K562 (cell line): ENCODE data around the gene RNGTT. TPM values are rescaled to one million over a fixed set of nuclear protein-coding genes. Genes with fewer than 3 reads are reported as not detected.

Source experiments
- ATAC-seq: fragments of 200-7000 bp; cut with Tn5 transposase; 3 replicates; pipeline ENCODE4 v1.9.1; 2020; ENCODE audit warnings: moderate library complexity
- BruUV-seq: library from RNA; stranded (reverse); fragments of 400-500 nt; replicated peaks from 2 replicates; lab custom pipeline; 2021; lab: Mats Ljungman, UMichigan
- CTCF ChIA-PET: fragments of 300-600 bp; formaldehyde crosslinking; extraction: SDS; loops from one replicate; lab custom pipeline; 2021; ENCODE audit warnings: low intra/inter-chr PET ratio; lab: Yijun Ruan, JAX
- POLR2A ChIA-PET: fragments of 300-600, 350-650 bp; sonication (Branson Sonifier 250); formaldehyde crosslinking; extraction: SDS; loops from one replicate; lab custom pipeline; 2021; ENCODE audit warnings: antibody characterized with exemption, inconsistent platforms; lab: Yijun Ruan, JAX
- DNase-seq, 4 experiments: peaks; one replicate each; pipeline versions ENCODE4 v3.0.0 to v3.0.0-alpha.2; 2011 to 2018; ENCODE audit warnings: low spot score in 3 of 4, mixed read lengths in 3 of 4; ENCODE audit errors: extremely low read depth in 1 of 4
- FAIRE-seq: peaks from 2 replicates; lab custom pipeline; 2011; peaks lifted over from hg19 to GRCh38; lab: Jason Lieb, UNC
- H2AFZ ChIP-seq: 2 replicates; pipeline ENCODE4 v1.6.0; 2011; ENCODE audit warnings: low read depth, low read length, control low read depth, inconsistent platforms
- H3K27ac ChIP-seq: fragments of 200-600 bp; 3 replicates; pipeline ENCODE4 v1.8.0; 2011; ENCODE audit warnings: low read depth, mild to moderate bottlenecking, control low read depth, inconsistent platforms, low read length, moderate library complexity, mixed read lengths; ENCODE audit errors: extremely low read depth
- H3K27me3 ChIP-seq, 2 experiments: fragments of 300-600 bp in 1 of 2; 2 replicates in 1 of 2; 3 replicates in 1 of 2; pipeline versions ENCODE4 v1.6.0 to v1.8.0; 2011; ENCODE audit warnings: inconsistent platforms in 2 of 2, low read length in 2 of 2, mild to moderate bottlenecking in 1 of 2, mixed read lengths in 1 of 2, moderate library complexity in 1 of 2; ENCODE audit not compliant: control insufficient read depth in 2 of 2, insufficient read depth in 2 of 2
- H3K36me3 ChIP-seq: fragments of 300-600 bp; 3 replicates; pipeline ENCODE4 v1.8.0; 2011; ENCODE audit warnings: mild to moderate bottlenecking, low read length, inconsistent platforms; ENCODE audit not compliant: control insufficient read depth, insufficient read depth
- H3K4me1 ChIP-seq, 2 experiments: fragments of 200-600 bp in 1 of 2; replicated peaks in 1 of 2; 2 replicates in 1 of 2; 3 replicates in 1 of 2; pipeline versions ENCODE4 v1.5.1 to v1.8.0; 2011; ENCODE audit warnings: inconsistent platforms in 2 of 2, low read length in 2 of 2, mild to moderate bottlenecking in 1 of 2, mixed read lengths in 1 of 2, moderate library complexity in 1 of 2; ENCODE audit not compliant: control insufficient read depth in 2 of 2, insufficient read depth in 2 of 2
- H3K4me2 ChIP-seq: 2 replicates; pipeline ENCODE4 v1.6.1; 2011; ENCODE audit warnings: low read length, control low read depth, inconsistent platforms, mixed read lengths; ENCODE audit not compliant: insufficient read depth
- H3K4me3 ChIP-seq: fragments of 200-600 bp; sonication (generic), shearing (Covaris generic); 2 replicates; pipeline ENCODE4 v1.5.1; 2016; ENCODE audit warnings: control low read depth, inconsistent platforms
- H3K79me2 ChIP-seq: fragments of 200-600 bp; 3 replicates; pipeline ENCODE4 v1.8.0; 2011; ENCODE audit warnings: low read length, inconsistent platforms; ENCODE audit not compliant: control insufficient read depth, insufficient read depth
- H3K9ac ChIP-seq, 2 experiments: 2 replicates each; pipeline versions ENCODE4 v1.6.0 to v1.6.1; 2011; ENCODE audit warnings: low read depth in 2 of 2, low read length in 2 of 2, control low read depth in 1 of 2, inconsistent platforms in 1 of 2, mild to moderate bottlenecking in 1 of 2, mixed read lengths in 1 of 2; ENCODE audit not compliant: insufficient read depth in 1 of 2
- H3K9me1 ChIP-seq: one replicate; pipeline ENCODE4 v1.6.0; 2011; ENCODE audit warnings: inconsistent platforms, mild to moderate bottlenecking, low read length, moderate library complexity; ENCODE audit not compliant: control insufficient read depth, insufficient read depth
- H3K9me3 ChIP-seq: replicated peaks from 2 replicates; pipeline ENCODE4 v1.5.1; 2011; ENCODE audit warnings: low read depth, low read length, inconsistent platforms; ENCODE audit not compliant: control insufficient read depth, insufficient read depth
- H4K20me1 ChIP-seq: replicated peaks from 2 replicates; pipeline ENCODE4 v1.6.1; 2011; ENCODE audit warnings: low read length, inconsistent platforms, mixed read lengths; ENCODE audit not compliant: control insufficient read depth, insufficient read depth
- ADNP ChIP-seq: fragments of 200-800 bp; sonication (Bioruptor generic); IDR thresholded peaks from 2 replicates; pipeline ENCODE4 v1.6.1; 2016; ENCODE audit warnings: missing genetic modification characterization, missing compliant biosample characterization
- BRCA1 ChIP-seq, 2 experiments: fragments of 450-650 bp in 1 of 2; sonication (generic) in 1 of 2; formaldehyde crosslinking in 1 of 2; IDR thresholded peaks; 2 replicates each; pipeline versions ENCODE4 v1.5.0 to v1.6.1; 2017 to 2020; ENCODE audit warnings: mild to moderate bottlenecking in 1 of 2, missing genetic modification reagents in 1 of 2
- EWSR1 ChIP-seq: fragments of 450-650 bp; IDR thresholded peaks from 2 replicates; pipeline ENCODE4 v1.6.1; 2018; ENCODE audit warnings: borderline replicate concordance, mild to moderate bottlenecking, low read depth, moderate library complexity; ENCODE audit not compliant: partially characterized antibody
- KLF10 ChIP-seq: fragments of 250-450 bp; sonication (Bioruptor Pico); IDR thresholded peaks from 2 replicates; pipeline ENCODE4 v1.6.1; 2021; ENCODE audit warnings: matching md5 sums
- NONO ChIP-seq, 2 experiments: fragments of 200-400 bp in 1 of 2; fragments of 450-650 bp in 1 of 2; formaldehyde crosslinking in 1 of 2; IDR thresholded peaks; 2 replicates each; pipeline ENCODE4 v1.6.1; 2017; ENCODE audit warnings: low read depth in 2 of 2, mild to moderate bottlenecking in 2 of 2, moderate library complexity in 2 of 2, low read length in 1 of 2
- PCBP1 ChIP-seq: fragments of 200-400 bp; formaldehyde crosslinking; IDR thresholded peaks from 2 replicates; pipeline ENCODE4 v1.6.1; 2018; ENCODE audit warnings: mild to moderate bottlenecking, low read depth, low read length; ENCODE audit not compliant: poor library complexity, severe bottlenecking
- POLR2B ChIP-seq: fragments of 450-650 bp; IDR thresholded peaks from 2 replicates; pipeline ENCODE4 v1.6.1; 2018; ENCODE audit warnings: low read depth; ENCODE audit not compliant: partially characterized antibody
- RAD21 ChIP-seq, 2 experiments: fragments of 250-450 bp in 1 of 2; fragments of 450-650 bp in 1 of 2; sonication (Bioruptor Pico) in 1 of 2; formaldehyde crosslinking in 1 of 2; IDR thresholded peaks in 1 of 2; conservative IDR thresholded peaks in 1 of 2; 2 replicates each; pipeline versions ENCODE4 v1.4.0 to v1.8.0; 2020 to 2022; ENCODE audit warnings: mild to moderate bottlenecking in 2 of 2, moderate library complexity in 1 of 2
- SIX5 ChIP-seq, 2 experiments: IDR thresholded peaks; 2 replicates each; pipeline ENCODE4 v1.6.1; 2011; ENCODE audit warnings: low read length in 2 of 2, borderline replicate concordance in 1 of 2, low read depth in 1 of 2, mild to moderate bottlenecking in 1 of 2, moderate library complexity in 1 of 2; ENCODE audit not compliant: insufficient read depth in 1 of 2
- TEAD1 ChIP-seq, 2 experiments: fragments of 450-650 bp in 1 of 2; sonication (generic) in 1 of 2; formaldehyde crosslinking; IDR thresholded peaks; 2 replicates each; pipeline versions ENCODE4 v1.4.0 to v1.8.0; 2020 to 2022; ENCODE audit warnings: mild to moderate bottlenecking in 2 of 2, missing genetic modification reagents in 1 of 2
- TGIF2 ChIP-seq: sonication (generic); formaldehyde crosslinking; IDR thresholded peaks from 2 replicates; pipeline ENCODE4 v1.8.1; 2022; ENCODE audit warnings: mild to moderate bottlenecking, missing genetic modification reagents, moderate library complexity
- ZFPM2 ChIP-seq: fragments of 250-450 bp; sonication (Bioruptor Pico); IDR thresholded peaks from 2 replicates; pipeline ENCODE4 v1.5.1; 2022; ENCODE audit warnings: mild to moderate bottlenecking
- ZNF121 ChIP-seq: sonication (generic); formaldehyde crosslinking; conservative IDR thresholded peaks from 2 replicates; pipeline ENCODE4 v1.8.0; 2022; ENCODE audit warnings: missing genetic modification reagents
- ZNF165 ChIP-seq: fragments of 250-450 bp; sonication (Bioruptor Pico); IDR thresholded peaks from 2 replicates; pipeline ENCODE4 v1.4.0; 2020; ENCODE audit warnings: borderline replicate concordance
- ZNF717 ChIP-seq: fragments of 250-450 bp; sonication (Bioruptor Pico); IDR thresholded peaks from 2 replicates; pipeline ENCODE4 v1.5.0; 2021
- WGBS: fragments of 100-300 bp; shearing (Covaris generic); methylation state at CpG from one replicate; pipeline ENCODE4 v1.1.6; 2016; ENCODE audit warnings: low coverage, mixed read lengths; ENCODE audit not compliant: insufficient coverage; ENCODE audit errors: missing lambda C conversion rate; 5-methylcytosine and 5-hydroxymethylcytosine counted together
- in situ Hi-C: fragments of 300-500 bp; cut with MboI; formaldehyde crosslinking; loops from 4 replicates; pipeline ENCODE4 v1.15.0; 2018; ENCODE audit warnings: inconsistent platforms, mixed read lengths
- intact Hi-C: fragments of 100-400 bp; cut with micrococcal nuclease; formaldehyde crosslinking; loops from 2 replicates; pipeline ENCODE4 v1.14.2; 2022
- polyA plus RNA-seq, 8 experiments: library from polyadenylated mRNA; depleted of rRNA in 4 of 8; stranded (reverse) in 5 of 8; unstranded in 3 of 8; fragments of >200 nt; fragmentation: Nextera tagmentation in 2 of 8; fragmentation: Illumina TruSeq in 1 of 8; extraction: Ambion mirVana in 2 of 8; extraction: Trizol in 1 of 8; gene quantifications; 2 replicates each; pipeline versions ENCODE4 v1.2.1 to v1.2.3, GENCODE V29; 2011 to 2014; ENCODE audit warnings: inconsistent platforms in 1 of 8, missing spikeins in 1 of 8
- total RNA-seq, 7 experiments: library from RNA; depleted of rRNA in 6 of 7; stranded (reverse); fragments of >200 nt in 6 of 7; fragmentation: Illumina TruSeq in 2 of 7; extraction: Trizol in 2 of 7; gene quantifications; 2 replicates each; pipeline versions ENCODE4 v1.2.1 to v1.2.3, GENCODE V29; 2011 to 2021; ENCODE audit warnings: low replicate concordance in 1 of 7
- TF ChIP-seq, protein P1 (sequence below): sonication (generic); formaldehyde crosslinking; IDR thresholded peaks from 2 replicates; pipeline ENCODE4 v1.8.1; 2023; ENCODE audit warnings: mild to moderate bottlenecking, missing genetic modification reagents
- TF ChIP-seq, protein P2 (sequence below): fragments of 250-450 bp; sonication (Bioruptor Pico); IDR thresholded peaks from 2 replicates; pipeline ENCODE4 v1.8.0; 2021; ENCODE audit warnings: moderate library complexity, mild to moderate bottlenecking, inconsistent platforms
- TF ChIP-seq, protein P3 (sequence below), 3 experiments: IDR thresholded peaks in 2 of 3; conservative IDR thresholded peaks in 1 of 3; 2 replicates each; pipeline ENCODE4 v1.5.1; 2011 to 2012; ENCODE audit warnings: low read length in 3 of 3, mild to moderate bottlenecking in 3 of 3, control low read depth in 2 of 3, improper control_type of control experiment in 1 of 3, inconsistent platforms in 1 of 3, low read depth in 1 of 3, mixed read lengths in 1 of 3, moderate library complexity in 1 of 3; ENCODE audit not compliant: insufficient read depth in 2 of 3

RNGTT gene
- total and polyA plus RNA-seq, 9 of the 15 experiments (the other 6 are each of a cell fraction or from before 2014, with no cell fraction given): 6.1 to 31.7 (median 19.5) TPM

DNA sequence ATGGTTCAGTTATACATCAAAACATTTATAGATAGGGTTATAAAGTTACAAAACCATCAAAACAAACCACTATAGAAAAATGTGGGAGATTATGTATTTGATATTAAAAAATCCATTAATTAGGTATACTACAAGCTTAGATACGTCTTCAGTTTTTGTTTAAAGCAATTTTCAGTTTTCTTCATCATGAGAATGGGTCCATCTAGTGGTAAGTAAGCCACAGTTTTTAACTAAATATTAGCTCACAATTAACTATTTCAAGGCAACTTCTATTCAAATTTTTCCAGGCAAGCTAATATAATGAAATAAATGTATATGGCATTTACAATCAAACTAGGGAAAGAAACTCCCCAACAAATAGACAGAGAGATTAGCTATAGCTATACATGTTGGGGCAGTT is 44.4 kb downstream of the RNGTT start:
- Histone ChIP-seq H2AFZ (no peak overlapping the region), H4K20me1 (0 out of 2 replicates have a peak, but pooled peaks cover 4% of the 10 kb centered on the region), H3K9me1 (no peaks in the 10 kb centered on the region), H3K79me2 (peaks cover 10% of the 10 kb centered on the region; the same call in 2 of the 3 replicates), H3K36me3 (peaks cover 14% of the 10 kb centered on the region; the same call in 2 of the 3 replicates), H3K9ac (no peak overlapping the region), H3K4me1 (no peaks in the 10 kb centered on the region), H3K27ac (no peak overlapping the region), H3K4me3 (no peak overlapping the region), H3K9me3 (no peaks in the 10 kb centered on the region), H3K27me3 (no peaks in the 10 kb centered on the region), H3K4me2 (no peak overlapping the region)
- CTCF ChIA-PET: no interaction called here
- 53% methylated on average over 1 of the region's 1 CpG for WGBS
- DNase-seq (no peak), ATAC-seq (no peak), FAIRE-seq (peak; percentile 19)
- no TSS peak for BruUV-seq
- TF ChIP-seq BRCA1 (IDR thresholded peaks at IDR 0.05) (no peak), BRCA1 (CRISPR knock-in tag; IDR thresholded peaks at IDR 0.05) (no peak), KLF10 (CRISPR knock-in tag) (no peak), ZNF165 (no peak), RAD21 (CRISPR knock-in tag; conservative IDR thresholded peaks at IDR 0.05 in 1 of 2, IDR thresholded peaks at IDR 0.05 in 1 of 2) (peak in 1 of 2 experiments; percentile 43; a peak in 3 of 4 replicates), ZNF121 (CRISPR knock-in tag) (no peak), POLR2B (no peak), NONO (IDR thresholded peaks at IDR 0.05; ENCODE audit: low read depth in 2 of 2, low read length in 1 of 2) (no peak), TEAD1 (CRISPR knock-in tag; IDR thresholded peaks at IDR 0.05) (no peak), TGIF2 (CRISPR knock-in tag) (no peak), ZNF717 (CRISPR knock-in tag) (no peak), SIX5 (IDR thresholded peaks at IDR 0.05; ENCODE audit: borderline replicate concordance in 1 of 2, insufficient read depth in 1 of 2, low read depth in 1 of 2, low read length in 2 of 2) (no peak), ADNP (no peak), PCBP1 (no peak), EWSR1 (no peak), ZFPM2 (CRISPR knock-in tag) (no peak)
- TF ChIP-seq, protein P1, sequence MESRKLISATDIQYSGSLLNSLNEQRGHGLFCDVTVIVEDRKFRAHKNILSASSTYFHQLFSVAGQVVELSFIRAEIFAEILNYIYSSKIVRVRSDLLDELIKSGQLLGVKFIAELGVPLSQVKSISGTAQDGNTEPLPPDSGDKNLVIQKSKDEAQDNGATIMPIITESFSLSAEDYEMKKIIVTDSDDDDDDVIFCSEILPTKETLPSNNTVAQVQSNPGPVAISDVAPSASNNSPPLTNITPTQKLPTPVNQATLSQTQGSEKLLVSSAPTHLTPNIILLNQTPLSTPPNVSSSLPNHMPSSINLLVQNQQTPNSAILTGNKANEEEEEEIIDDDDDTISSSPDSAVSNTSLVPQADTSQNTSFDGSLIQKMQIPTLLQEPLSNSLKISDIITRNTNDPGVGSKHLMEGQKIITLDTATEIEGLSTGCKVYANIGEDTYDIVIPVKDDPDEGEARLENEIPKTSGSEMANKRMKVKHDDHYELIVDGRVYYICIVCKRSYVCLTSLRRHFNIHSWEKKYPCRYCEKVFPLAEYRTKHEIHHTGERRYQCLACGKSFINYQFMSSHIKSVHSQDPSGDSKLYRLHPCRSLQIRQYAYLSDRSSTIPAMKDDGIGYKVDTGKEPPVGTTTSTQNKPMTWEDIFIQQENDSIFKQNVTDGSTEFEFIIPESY (CRISPR knock-in tag): no peak
- TF ChIP-seq, protein P2, sequence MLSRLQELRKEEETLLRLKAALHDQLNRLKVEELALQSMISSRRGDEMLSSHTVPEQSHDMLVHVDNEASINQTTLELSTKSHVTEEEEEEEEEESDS (CRISPR knock-in tag): no peak
- TF ChIP-seq, protein P3, sequence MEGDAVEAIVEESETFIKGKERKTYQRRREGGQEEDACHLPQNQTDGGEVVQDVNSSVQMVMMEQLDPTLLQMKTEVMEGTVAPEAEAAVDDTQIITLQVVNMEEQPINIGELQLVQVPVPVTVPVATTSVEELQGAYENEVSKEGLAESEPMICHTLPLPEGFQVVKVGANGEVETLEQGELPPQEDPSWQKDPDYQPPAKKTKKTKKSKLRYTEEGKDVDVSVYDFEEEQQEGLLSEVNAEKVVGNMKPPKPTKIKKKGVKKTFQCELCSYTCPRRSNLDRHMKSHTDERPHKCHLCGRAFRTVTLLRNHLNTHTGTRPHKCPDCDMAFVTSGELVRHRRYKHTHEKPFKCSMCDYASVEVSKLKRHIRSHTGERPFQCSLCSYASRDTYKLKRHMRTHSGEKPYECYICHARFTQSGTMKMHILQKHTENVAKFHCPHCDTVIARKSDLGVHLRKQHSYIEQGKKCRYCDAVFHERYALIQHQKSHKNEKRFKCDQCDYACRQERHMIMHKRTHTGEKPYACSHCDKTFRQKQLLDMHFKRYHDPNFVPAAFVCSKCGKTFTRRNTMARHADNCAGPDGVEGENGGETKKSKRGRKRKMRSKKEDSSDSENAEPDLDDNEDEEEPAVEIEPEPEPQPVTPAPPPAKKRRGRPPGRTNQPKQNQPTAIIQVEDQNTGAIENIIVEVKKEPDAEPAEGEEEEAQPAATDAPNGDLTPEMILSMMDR (IDR thresholded peaks at IDR 0.05 in 2 of 3, conservative IDR thresholded peaks at IDR 0.05 in 1 of 3; ENCODE audit: insufficient read depth in 2 of 3, low read depth in 1 of 3, low read length in 3 of 3): peak in 1 of 3 experiments; percentile 43; a peak in 2 of 6 replicates
- POLR2A ChIA-PET: no interaction called here
- in situ Hi-C loops (no loop called here), intact Hi-C loops (no loop called here)
